Mammary epithelial cell (primary cell): ENCODE results near the gene CROT.

Experiments used
- CTCF ChIP-seq, 2 donors: IDR thresholded peaks in 1 of 2; conservative IDR thresholded peaks in 1 of 2; 2 replicates each; pipeline ENCODE4 v1.5.1; 2011 to 2012; ENCODE audit warnings: inconsistent platforms in 2 of 2, low read length in 2 of 2, mild to moderate bottlenecking in 2 of 2, control low read depth in 1 of 2, low read depth in 1 of 2; ENCODE audit not compliant: insufficient read depth in 1 of 2; ENCODE audit errors: extremely low read depth in 1 of 2
- EZH2 ChIP-seq: IDR thresholded peaks from 2 replicates; pipeline ENCODE4 v1.6.1; 2012; ENCODE audit warnings: low read length, inconsistent platforms, borderline replicate concordance

DNA sequence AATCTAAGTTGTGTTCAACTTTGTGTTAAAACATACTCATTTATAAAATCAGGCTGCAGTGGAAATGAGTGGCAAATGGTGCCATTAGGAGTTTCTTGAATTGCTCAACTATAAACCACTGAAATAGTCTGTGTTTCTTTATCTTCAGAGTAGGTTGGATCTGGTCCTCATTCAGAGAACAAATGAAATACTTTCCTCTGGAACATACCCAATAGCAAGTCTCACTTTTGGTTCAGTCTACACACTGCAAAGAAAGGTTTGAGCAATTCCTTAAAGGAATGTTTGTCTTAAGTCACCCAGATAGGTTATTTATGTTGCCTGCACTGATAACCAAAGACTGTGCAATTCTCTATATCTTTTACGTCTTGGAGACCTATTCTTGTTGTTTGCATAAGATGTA is 67.6 kb downstream of the CROT start:
- TF ChIP-seq CTCF (conservative IDR thresholded peaks at IDR 0.05 in 1 of 2, IDR thresholded peaks at IDR 0.05 in 1 of 2; ENCODE audit: extremely low read depth in 1 of 2, insufficient read depth in 1 of 2, low read depth in 1 of 2, low read length in 2 of 2) = no peak
- TF ChIP-seq EZH2 = no peak
